HepG2 (cell line): ENCODE results near the gene SLC25A22. TPM values are rescaled to one million over a fixed set of nuclear protein-coding genes. Genes with fewer than 3 reads are reported as not detected.
A peak's percentile ranks its signal among the peaks of the same experiment; 100 is the strongest.

Experiments used
- ATAC-seq: fragments of 200-7000 bp; cut with Tn5 transposase; 3 replicates; pipeline ENCODE4 v1.9.1; 2020; ENCODE audit warnings: mild to moderate bottlenecking, moderate library complexity
- BruUV-seq: library from RNA; stranded (reverse); fragments of 400-500 nt; replicated peaks from 2 replicates; lab custom pipeline; 2021; lab: Mats Ljungman, UMichigan
- CTCF ChIA-PET: fragments of 300-600 bp; formaldehyde crosslinking; extraction: SDS; loops from one replicate; lab custom pipeline; 2021; ENCODE audit warnings: low total read pairs, inconsistent platforms, low intra/inter-chr PET ratio; lab: Yijun Ruan, JAX
- POLR2A ChIA-PET: fragments of 350-600 bp; sonication (Branson Sonifier 250); formaldehyde crosslinking; loops from one replicate; lab custom pipeline; 2020; ENCODE audit warnings: antibody characterized with exemption, inconsistent platforms; lab: Yijun Ruan, JAX
- DNase-seq: peaks from one replicate; pipeline ENCODE4 v3.0.0-alpha.2; 2015; ENCODE audit warnings: low spot score
- FAIRE-seq: peaks from 3 replicates; lab custom pipeline; 2011; peaks lifted over from hg19 to GRCh38; lab: Jason Lieb, UNC
- H2AFZ ChIP-seq: one replicate; pipeline ENCODE4 v1.6.1; 2011; ENCODE audit warnings: low read length, inconsistent platforms
- H3K27ac ChIP-seq: fragments of 300-600 bp; 3 replicates; pipeline ENCODE4 v1.8.0; 2011; ENCODE audit warnings: mixed run types, mild to moderate bottlenecking, mixed read lengths, low read length, inconsistent platforms; ENCODE audit not compliant: insufficient read depth; ENCODE audit errors: extremely low read length
- H3K27me3 ChIP-seq, 2 experiments: fragments of 200-600 bp in 1 of 2; 2 replicates in 1 of 2; 3 replicates in 1 of 2; pipeline versions ENCODE4 v1.6.0 to v1.8.0; 2011; ENCODE audit warnings: low read length in 2 of 2, mild to moderate bottlenecking in 2 of 2, moderate library complexity in 2 of 2, inconsistent platforms in 1 of 2; ENCODE audit not compliant: insufficient read depth in 2 of 2, control insufficient read depth in 1 of 2
- H3K36me3 ChIP-seq, 2 experiments: fragments of 200-600 bp in 1 of 2; replicated peaks in 1 of 2; 2 replicates in 1 of 2; 3 replicates in 1 of 2; pipeline versions ENCODE4 v1.5.1 to v1.8.0; 2011; ENCODE audit warnings: low read length in 2 of 2, inconsistent platforms in 1 of 2; ENCODE audit not compliant: insufficient read depth in 2 of 2, control insufficient read depth in 1 of 2
- H3K4me1 ChIP-seq: 2 replicates; pipeline ENCODE4 v1.5.1; 2012; ENCODE audit warnings: low read length, inconsistent platforms; ENCODE audit not compliant: insufficient read depth
- H3K4me2 ChIP-seq: 2 replicates; pipeline ENCODE4 v1.6.0; 2011; ENCODE audit warnings: low read depth, low read length, inconsistent platforms
- H3K4me3 ChIP-seq, 3 experiments: fragments of 200-600 bp in 1 of 3; sonication (generic), shearing (Covaris generic) in 1 of 3; replicated peaks in 1 of 3; 2 replicates each; pipeline ENCODE4 v1.5.1; 2011 to 2016; ENCODE audit warnings: low read length in 3 of 3, inconsistent platforms in 2 of 3, low read depth in 2 of 3, mild to moderate bottlenecking in 2 of 3, control low read depth in 1 of 3, mixed read lengths in 1 of 3; ENCODE audit not compliant: insufficient read depth in 1 of 3
- H3K79me2 ChIP-seq: one replicate; pipeline ENCODE4 v1.6.1; 2011; ENCODE audit warnings: low read length, inconsistent platforms; ENCODE audit not compliant: insufficient read depth
- H3K9ac ChIP-seq: 2 replicates; pipeline ENCODE4 v1.6.0; 2011; ENCODE audit warnings: mild to moderate bottlenecking, low read depth, low read length, inconsistent platforms; ENCODE audit not compliant: insufficient read depth
- H3K9me3 ChIP-seq: 2 replicates; pipeline ENCODE4 v1.5.1; 2012; ENCODE audit warnings: mild to moderate bottlenecking, low read length
- H4K20me1 ChIP-seq: 2 replicates; pipeline ENCODE4 v1.6.0; 2011; ENCODE audit warnings: inconsistent platforms, mild to moderate bottlenecking, low read length, moderate library complexity; ENCODE audit not compliant: insufficient read depth
- AKAP8 ChIP-seq: sonication (generic); formaldehyde crosslinking; IDR thresholded peaks from 2 replicates; pipeline ENCODE4 v1.5.1; 2020; ENCODE audit warnings: mild to moderate bottlenecking, missing genetic modification reagents
- BATF2 ChIP-seq: sonication (generic); formaldehyde crosslinking; IDR thresholded peaks from 2 replicates; pipeline ENCODE4 v1.8.0; 2022; ENCODE audit warnings: mild to moderate bottlenecking, missing genetic modification reagents, moderate library complexity
- CEBPZ ChIP-seq: IDR thresholded peaks from 2 replicates; pipeline ENCODE4 v1.6.1; 2012; ENCODE audit warnings: low read length, improper control_type of control experiment
- HOXA7 ChIP-seq: sonication (generic); formaldehyde crosslinking; IDR thresholded peaks from 2 replicates; pipeline ENCODE4 v1.8.1; 2022; ENCODE audit warnings: mild to moderate bottlenecking, missing genetic modification reagents, moderate library complexity
- NPAS2 ChIP-seq: sonication (generic); formaldehyde crosslinking; IDR thresholded peaks from 2 replicates; pipeline ENCODE4 v1.8.0; 2022; ENCODE audit warnings: mild to moderate bottlenecking, missing genetic modification reagents, borderline replicate concordance
- NR2C2 ChIP-seq: sonication (generic); formaldehyde crosslinking; IDR thresholded peaks from 2 replicates; pipeline ENCODE4 v1.4.0; 2020; ENCODE audit warnings: missing genetic modification reagents, mild to moderate bottlenecking, moderate library complexity, borderline replicate concordance
- NR2F2 ChIP-seq: IDR thresholded peaks from 2 replicates; pipeline ENCODE4 v1.6.1; 2012; ENCODE audit warnings: low read depth, inconsistent platforms, borderline replicate concordance
- PAX8 ChIP-seq: sonication (generic); formaldehyde crosslinking; IDR thresholded peaks from 2 replicates; pipeline ENCODE4 v1.8.0; 2022; ENCODE audit warnings: mild to moderate bottlenecking, missing genetic modification reagents, borderline replicate concordance
- SMARCE1 ChIP-seq: fragments of 450-650 bp; IDR thresholded peaks from 2 replicates; pipeline ENCODE4 v1.6.1; 2017; ENCODE audit warnings: borderline replicate concordance
- TCF7L2 ChIP-seq: IDR thresholded peaks from 2 replicates; pipeline ENCODE4 v1.6.1; 2011; ENCODE audit warnings: mild to moderate bottlenecking, low read depth, low read length, moderate library complexity
- TERF1 ChIP-seq: sonication (generic); formaldehyde crosslinking; IDR thresholded peaks from 2 replicates; pipeline ENCODE4 v1.8.0; 2022; ENCODE audit warnings: mild to moderate bottlenecking, missing genetic modification reagents, moderate library complexity
- ZNF263 ChIP-seq: sonication (generic); formaldehyde crosslinking; IDR thresholded peaks from 2 replicates; pipeline ENCODE4 v1.4.0; 2020; ENCODE audit warnings: missing genetic modification reagents
- ZNF337 ChIP-seq: sonication (generic); formaldehyde crosslinking; IDR thresholded peaks from 2 replicates; pipeline ENCODE4 v1.5.1; 2020; ENCODE audit warnings: missing genetic modification reagents, low read depth, mild to moderate bottlenecking, borderline replicate concordance
- ZNF484 ChIP-seq: sonication (generic); formaldehyde crosslinking; IDR thresholded peaks from 2 replicates; pipeline ENCODE4 v1.5.1; 2020; ENCODE audit warnings: mild to moderate bottlenecking, low read depth, missing genetic modification reagents, borderline replicate concordance
- ZNF503 ChIP-seq: sonication (generic); formaldehyde crosslinking; IDR thresholded peaks from 2 replicates; pipeline ENCODE4 v1.4.0; 2020; ENCODE audit warnings: missing genetic modification reagents
- ZNF543 ChIP-seq: sonication (generic); formaldehyde crosslinking; IDR thresholded peaks from 2 replicates; pipeline ENCODE4 v1.4.0; 2020; ENCODE audit warnings: mild to moderate bottlenecking, missing genetic modification reagents
- ZNF746 ChIP-seq: sonication (generic); formaldehyde crosslinking; IDR thresholded peaks from 2 replicates; pipeline ENCODE4 v1.8.0; 2022; ENCODE audit warnings: mild to moderate bottlenecking, missing genetic modification reagents
- ZNF768 ChIP-seq: sonication (generic); formaldehyde crosslinking; IDR thresholded peaks from 2 replicates; pipeline ENCODE4 v1.4.0; 2020; ENCODE audit warnings: missing genetic modification reagents
- WGBS: methylation state at CpG from one replicate; pipeline ENCODE4 v1.1.6; 2017; ENCODE audit warnings: low lambda C conversion rate; 5-methylcytosine and 5-hydroxymethylcytosine counted together
- in situ Hi-C: cut with HindIII; loops from 2 replicates; pipeline ENCODE4 v1.10.0; 2017; ENCODE audit warnings: low pct_unique_long_range_greater_than_20kb; ENCODE audit not compliant: extremely low pct_ligation_motif_present
- intact Hi-C: fragments of 100-400 bp; cut with micrococcal nuclease; formaldehyde crosslinking; loops from one replicate; pipeline ENCODE4 v1.10.0; 2022; ENCODE audit not compliant: unreplicated experiment
- polyA plus RNA-seq, 8 experiments: library from polyadenylated mRNA; depleted of rRNA in 3 of 8; stranded (reverse) in 7 of 8; unstranded in 1 of 8; fragments of >200 nt; fragmentation: Illumina TruSeq in 4 of 8; extraction: Trizol in 4 of 8; gene quantifications; 2 replicates each; pipeline versions ENCODE4 v1.2.1 to v1.2.3, GENCODE V29; 2011 to 2016; ENCODE audit warnings: low read depth in 4 of 8, missing spikeins in 1 of 8, mixed read lengths in 1 of 8; ENCODE audit not compliant: insufficient read depth in 1 of 8
- total RNA-seq, 5 experiments: library from RNA; depleted of rRNA; stranded (reverse); fragments of >200 nt; fragmentation: Illumina TruSeq; extraction: Trizol; gene quantifications; 2 replicates each; pipeline ENCODE4 v1.2.3, GENCODE V29; 2016; ENCODE audit warnings: low read depth in 1 of 5

The SLC25A22 gene
- total and polyA plus RNA-seq, 2 of the 13 experiments (the other 11 are each of a cell fraction or from before 2014, with no cell fraction given): 12.4 to 19.2 TPM

GRCh38 chr11:771617-772204 is 26.4 kb downstream of the SLC25A22 start:
- peak; percentile 2; the same call in 1 of the 3 replicates for ATAC-seq
- Histone ChIP-seq H3K27ac (no peak overlapping the region), H2AFZ (no peak overlapping the region), H3K4me1 (peaks cover 40% of the 10 kb centered on the region), H3K9ac (no peak overlapping the region), H3K4me3 (no peak overlapping the region), H3K36me3 (peaks cover 20 to 38% of the 10 kb centered on the region in 2 experiments; a peak in 4 of 5 replicates), H3K79me2 (peaks cover 30% of the 10 kb centered on the region), H4K20me1 (peaks cover 6% of the 10 kb centered on the region), H3K27me3 (no peaks in the 10 kb centered on the region), H3K9me3 (no peaks in the 10 kb centered on the region), H3K4me2 (no peak overlapping the region)
- in situ Hi-C loops (no loop called here), intact Hi-C loops (no loop called here)
- CTCF ChIA-PET: no interaction called here
- no peak for FAIRE-seq
- DNase-seq: no peak
- TF ChIP-seq TCF7L2: no peak
- TF ChIP-seq SMARCE1: no peak
- no peak for TF ChIP-seq HOXA7 (CRISPR knock-in tag)
- no peak for TF ChIP-seq NR2F2
- no peak for TF ChIP-seq ZNF746
- no peak for TF ChIP-seq ZNF337 (CRISPR knock-in tag)
- TF ChIP-seq CEBPZ: no peak
- TF ChIP-seq ZNF543 (CRISPR knock-in tag): no peak
- no peak for TF ChIP-seq NR2C2 (CRISPR knock-in tag)
- TF ChIP-seq PAX8 (CRISPR knock-in tag): no peak
- TF ChIP-seq AKAP8 (CRISPR knock-in tag): 0 out of 2 replicates have a peak, but pooled peaks have one; percentile 18
- no peak for TF ChIP-seq BATF2 (CRISPR knock-in tag)
- no peak for TF ChIP-seq ZNF503
- TF ChIP-seq TERF1 (CRISPR knock-in tag): no peak
- peak; percentile 78; the same call in 1 of the 2 replicates for TF ChIP-seq ZNF263 (CRISPR knock-in tag)
- no peak for TF ChIP-seq ZNF768
- TF ChIP-seq NPAS2: no peak
- no peak for TF ChIP-seq ZNF484
- BruUV-seq: no TSS peak
- 95% methylated on average over 7 of the region's 15 CpGs for WGBS
- POLR2A ChIA-PET: no interaction called here
